Prostate gland (tissue), 2 donors: Measurements from ENCODE around the gene BSPRY.

Experiments
- POLR2A ChIP-seq: fragments of 450-650 bp; IDR thresholded peaks from one replicate; pipeline ENCODE4 v1.6.1; 2016; ENCODE audit warnings: antibody characterized with exemption, mild to moderate bottlenecking
- POLR2AphosphoS5 ChIP-seq: sonication (generic); formaldehyde crosslinking; IDR thresholded peaks from one replicate; pipeline ENCODE4 v1.6.1; 2017; ENCODE audit warnings: antibody characterized with exemption
- TF ChIP-seq, protein P1 (sequence below), 4 experiments: fragments of 200-600 bp in 2 of 4; fragments of 450-650 bp in 2 of 4; sonication (generic) in 2 of 4; IDR thresholded peaks; 1 replicate in 3 of 4; 2 replicates in 1 of 4; pipeline ENCODE4 v1.5.1; 2016 to 2019; ENCODE audit warnings: antibody characterized with exemption in 4 of 4, mild to moderate bottlenecking in 2 of 4, moderate library complexity in 2 of 4

DNA sequence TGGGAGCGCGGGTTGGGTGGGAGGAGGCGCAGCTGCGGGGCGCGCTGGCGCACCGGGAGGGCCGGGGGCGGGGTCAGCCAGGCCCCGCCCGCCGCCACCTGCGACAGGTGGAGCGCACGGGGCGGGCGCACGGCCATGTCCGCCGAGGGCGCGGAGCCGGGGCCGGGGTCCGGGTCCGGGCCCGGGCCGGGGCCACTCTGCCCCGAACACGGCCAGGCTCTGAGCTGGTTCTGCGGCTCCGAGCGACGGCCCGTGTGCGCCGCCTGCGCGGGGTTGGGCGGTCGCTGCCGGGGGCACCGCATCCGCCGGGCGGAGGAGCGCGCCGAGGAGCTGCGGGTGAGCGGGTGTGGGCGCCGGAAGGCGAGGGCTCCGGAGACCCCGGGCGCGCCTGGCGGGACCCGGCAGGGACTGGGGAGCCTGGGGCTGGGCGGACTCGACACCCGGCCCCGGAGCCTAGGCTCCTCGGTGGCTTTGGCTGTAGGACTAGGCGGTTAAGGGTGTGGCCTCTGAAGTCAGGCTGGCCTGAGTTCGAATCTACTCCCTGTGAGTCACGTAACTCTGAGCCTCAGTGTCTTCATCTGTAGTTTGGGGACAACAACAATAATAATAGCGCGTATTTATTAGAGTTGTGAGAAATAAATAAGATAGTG is at the start of gene BSPRY:
- TF ChIP-seq, protein P1, sequence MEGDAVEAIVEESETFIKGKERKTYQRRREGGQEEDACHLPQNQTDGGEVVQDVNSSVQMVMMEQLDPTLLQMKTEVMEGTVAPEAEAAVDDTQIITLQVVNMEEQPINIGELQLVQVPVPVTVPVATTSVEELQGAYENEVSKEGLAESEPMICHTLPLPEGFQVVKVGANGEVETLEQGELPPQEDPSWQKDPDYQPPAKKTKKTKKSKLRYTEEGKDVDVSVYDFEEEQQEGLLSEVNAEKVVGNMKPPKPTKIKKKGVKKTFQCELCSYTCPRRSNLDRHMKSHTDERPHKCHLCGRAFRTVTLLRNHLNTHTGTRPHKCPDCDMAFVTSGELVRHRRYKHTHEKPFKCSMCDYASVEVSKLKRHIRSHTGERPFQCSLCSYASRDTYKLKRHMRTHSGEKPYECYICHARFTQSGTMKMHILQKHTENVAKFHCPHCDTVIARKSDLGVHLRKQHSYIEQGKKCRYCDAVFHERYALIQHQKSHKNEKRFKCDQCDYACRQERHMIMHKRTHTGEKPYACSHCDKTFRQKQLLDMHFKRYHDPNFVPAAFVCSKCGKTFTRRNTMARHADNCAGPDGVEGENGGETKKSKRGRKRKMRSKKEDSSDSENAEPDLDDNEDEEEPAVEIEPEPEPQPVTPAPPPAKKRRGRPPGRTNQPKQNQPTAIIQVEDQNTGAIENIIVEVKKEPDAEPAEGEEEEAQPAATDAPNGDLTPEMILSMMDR (IDR thresholded peaks at IDR 0.05) = no peak
- TF ChIP-seq POLR2A (peak; percentile 30), POLR2AphosphoS5 (no peak)
